SK-MEL-5 (cell line): ENCODE data around the gene PPP1R14C. TPM values are rescaled to one million over a fixed set of nuclear protein-coding genes. Genes with fewer than 3 reads are reported as not detected.

Experiments used
- DNase-seq: peaks from one replicate; pipeline ENCODE4 v3.0.0-alpha.2; 2016; ENCODE audit warnings: low read depth, low spot score
- in situ Hi-C: cut with HindIII; loops from 2 replicates; pipeline ENCODE4 v1.10.0; 2016; ENCODE audit warnings: low sequenced_read_pairs, high pct_unique_total_duplicates, low pct_unique_long_range_greater_than_20kb
- polyA plus RNA-seq, 2 experiments: library from polyadenylated mRNA; depleted of rRNA; stranded (reverse); fragments of >200 nt; gene quantifications; 2 replicates each; pipeline ENCODE4 v1.2.3, GENCODE V29; 2015
- total RNA-seq: library from RNA; depleted of rRNA; stranded (reverse); fragments of >200 nt; shearing (Covaris generic); gene quantifications from 2 replicates; pipeline ENCODE4 v1.2.3, GENCODE V29; 2014; rRNA removed

PPP1R14C gene
- 0.11 TPM in 1 of 2 replicates, not detected in the other for total RNA-seq
- polyA plus RNA-seq (2015; cell fraction: cytosol; rRNA removed) = 0.27 and 0.32 TPM in 2 replicates
- polyA plus RNA-seq (2015; cell fraction: nucleus; rRNA removed) = 0.12 and 0.16 TPM in 2 replicates

- in situ Hi-C loops = no loop called here
- no peak for DNase-seq
Measured at GRCh38 chr6:150142670-150143515, at the start of gene PPP1R14C. PPP1R14C (plus strand) TSS chr6:150143044; CDS start chr6:150143193, 149 bp downstream.

- no peak for DNase-seq
- in situ Hi-C loops = no loop called here
Measured at GRCh38 chr6:150093397-150093796, 49.4 kb upstream of the PPP1R14C start.

GRCh38 chr6:150098155-150098554, 44.7 kb upstream of the PPP1R14C start:
- in situ Hi-C loops = no loop called here
- no peak for DNase-seq

- in situ Hi-C loops = no loop called here
- no peak for DNase-seq
Measured at GRCh38 chr6:150099546-150099945, 43.3 kb upstream of the PPP1R14C start.

- DNase-seq = no peak
- in situ Hi-C loops = no loop called here
Measured at GRCh38 chr6:150099953-150100352, 42.9 kb upstream of the PPP1R14C start.

GRCh38 chr6:150100745-150101144, 42.1 kb upstream of the PPP1R14C start:
- in situ Hi-C loops = no loop called here
- no peak for DNase-seq

- DNase-seq = no peak
- in situ Hi-C loops = no loop called here
Measured at GRCh38 chr6:150102750-150103270, 40.0 kb upstream of the PPP1R14C start.

- no peak for DNase-seq
- in situ Hi-C loops = no loop called here
Measured at GRCh38 chr6:150112233-150112632, 30.6 kb upstream of the PPP1R14C start.

- DNase-seq = no peak
- in situ Hi-C loops = no loop called here
Measured at GRCh38 chr6:150115769-150116168, 27.1 kb upstream of the PPP1R14C start.

GRCh38 chr6:150116200-150116800, 26.5 kb upstream of the PPP1R14C start:
- peak; percentile 81 for DNase-seq
- in situ Hi-C loops = no loop called here

GRCh38 chr6:150118203-150118602, 24.6 kb upstream of the PPP1R14C start:
- no peak for DNase-seq
- in situ Hi-C loops = no loop called here

- in situ Hi-C loops = no loop called here
- no peak for DNase-seq
Measured at GRCh38 chr6:150118627-150119026, 24.2 kb upstream of the PPP1R14C start.

- in situ Hi-C loops = no loop called here
- DNase-seq = peak; percentile 42
Measured at GRCh38 chr6:150119173-150119572, 23.7 kb upstream of the PPP1R14C start.

- DNase-seq = no peak
- in situ Hi-C loops = no loop called here
Measured at GRCh38 chr6:150123645-150124044, 19.2 kb upstream of the PPP1R14C start.

GRCh38 chr6:150124235-150124634, 18.6 kb upstream of the PPP1R14C start:
- in situ Hi-C loops = no loop called here
- no peak for DNase-seq

GRCh38 chr6:150126641-150127291, 16.1 kb upstream of the PPP1R14C start:
- no peak for DNase-seq
- in situ Hi-C loops = no loop called here

- no peak for DNase-seq
- in situ Hi-C loops = no loop called here
Measured at GRCh38 chr6:150128425-150128824, 14.4 kb upstream of the PPP1R14C start.
